GM18861 (cell line): Measurements from ENCODE around the gene ZNF474.

Experiments used
- ATAC-seq: cut with Tn5 transposase; IDR thresholded peaks from one replicate; pipeline ENCODE4 v1.9.1; 2021; ENCODE audit not compliant: unreplicated experiment

The ZNF474 gene

DNA sequence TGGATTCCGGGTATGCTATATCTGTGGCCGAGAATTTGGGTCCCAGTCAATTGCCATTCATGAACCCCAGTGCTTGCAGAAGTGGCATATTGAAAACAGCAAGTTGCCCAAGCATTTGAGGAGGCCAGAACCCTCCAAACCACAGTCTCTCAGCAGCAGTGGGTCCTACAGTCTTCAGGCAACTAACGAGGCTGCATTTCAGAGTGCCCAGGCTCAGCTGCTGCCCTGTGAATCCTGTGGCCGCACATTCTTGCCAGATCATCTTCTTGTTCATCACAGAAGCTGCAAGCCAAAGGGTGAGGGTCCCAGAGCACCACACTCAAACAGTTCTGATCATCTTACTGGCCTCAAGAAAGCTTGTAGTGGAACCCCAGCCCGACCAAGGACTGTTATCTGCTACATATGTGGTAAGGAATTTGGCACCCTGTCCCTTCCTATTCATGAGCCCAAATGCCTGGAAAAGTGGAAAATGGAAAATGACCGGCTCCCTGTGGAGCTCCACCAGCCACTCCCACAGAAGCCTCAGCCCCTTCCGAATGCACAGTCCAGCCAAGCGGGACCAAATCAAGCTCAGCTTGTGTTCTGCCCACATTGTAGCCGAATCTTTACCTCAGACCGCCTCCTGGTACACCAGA is 23.0 kb downstream of the ZNF474 start:
- ATAC-seq: no peak

DNA sequence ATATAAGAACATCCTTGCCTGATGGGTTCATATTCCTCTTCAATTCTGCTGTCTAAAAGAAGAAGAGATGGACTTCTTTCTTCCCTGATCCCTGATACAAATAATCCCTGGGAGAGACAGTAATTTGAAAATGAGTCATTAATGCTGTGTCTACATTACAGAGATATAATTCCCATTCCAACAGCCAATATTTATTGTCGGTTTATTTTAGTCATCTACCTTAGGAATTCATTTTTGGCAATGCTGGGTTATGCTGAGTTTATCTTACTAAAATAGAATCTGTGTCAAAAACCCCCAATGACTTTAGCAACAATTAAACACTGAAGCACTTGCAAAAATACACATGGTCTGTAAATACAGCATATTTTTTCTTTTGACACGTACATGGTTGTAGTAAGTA is 23.9 kb downstream of the ZNF474 start:
- ATAC-seq: no peak

DNA sequence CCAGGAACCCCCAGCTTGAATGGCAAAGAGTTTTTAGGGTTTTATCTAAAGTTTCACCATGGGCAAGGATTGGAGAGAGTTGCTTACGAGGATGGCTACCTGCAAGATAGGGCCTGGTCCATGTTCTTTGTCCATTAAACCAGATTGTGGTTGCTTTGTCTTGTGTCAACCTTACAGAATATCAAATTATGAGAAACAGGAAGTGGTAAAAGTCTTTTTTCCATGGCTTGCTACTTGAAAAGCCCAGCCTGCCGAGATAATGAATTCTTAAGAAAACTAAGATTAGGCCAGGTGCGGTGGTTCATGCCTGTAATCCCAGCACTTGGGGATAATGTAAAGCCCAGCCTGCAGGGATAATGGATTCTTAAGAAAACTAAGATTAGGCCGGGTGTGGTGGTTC is 24.4 kb downstream of the ZNF474 start:
- no peak for ATAC-seq

DNA sequence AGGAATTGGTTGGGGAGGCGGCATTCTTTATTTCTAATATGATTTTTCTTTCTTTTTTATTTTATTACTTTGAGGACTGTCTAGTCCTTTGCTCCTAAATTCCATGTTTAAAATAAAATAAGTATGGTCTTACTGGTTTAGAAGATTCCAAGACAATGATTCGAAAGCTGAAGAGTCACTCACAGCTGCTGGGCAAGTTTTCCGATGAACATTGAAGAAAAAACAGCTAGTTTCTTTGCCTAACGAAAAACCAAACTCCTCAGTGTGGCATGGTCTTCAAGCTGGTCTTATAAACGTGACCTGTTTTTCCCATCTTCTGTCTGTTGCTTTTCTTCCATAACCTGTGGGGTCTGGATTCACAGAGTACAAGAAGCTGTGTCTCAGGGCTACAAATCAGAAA is 25.1 kb downstream of the ZNF474 start:
- no peak for ATAC-seq

DNA sequence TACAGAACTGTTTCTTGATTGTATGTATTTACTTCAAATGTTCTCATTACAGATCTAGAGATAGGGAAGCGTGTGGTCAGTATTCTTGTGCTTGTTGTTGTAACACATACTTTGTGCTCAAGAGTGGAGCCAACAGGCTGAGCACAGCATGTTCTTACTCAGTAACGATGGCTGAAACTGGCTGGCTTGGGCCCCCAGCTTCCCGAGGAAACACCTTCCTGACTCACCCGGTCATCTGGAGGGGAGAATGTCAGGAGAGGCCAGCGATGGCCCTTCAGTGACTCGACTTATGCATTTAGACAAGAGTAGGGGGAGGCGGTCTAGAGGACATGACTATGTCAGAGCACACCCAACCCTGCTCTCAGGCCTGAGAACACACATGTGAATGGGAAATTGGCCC is 25.6 kb downstream of the ZNF474 start:
- ATAC-seq: no peak

DNA sequence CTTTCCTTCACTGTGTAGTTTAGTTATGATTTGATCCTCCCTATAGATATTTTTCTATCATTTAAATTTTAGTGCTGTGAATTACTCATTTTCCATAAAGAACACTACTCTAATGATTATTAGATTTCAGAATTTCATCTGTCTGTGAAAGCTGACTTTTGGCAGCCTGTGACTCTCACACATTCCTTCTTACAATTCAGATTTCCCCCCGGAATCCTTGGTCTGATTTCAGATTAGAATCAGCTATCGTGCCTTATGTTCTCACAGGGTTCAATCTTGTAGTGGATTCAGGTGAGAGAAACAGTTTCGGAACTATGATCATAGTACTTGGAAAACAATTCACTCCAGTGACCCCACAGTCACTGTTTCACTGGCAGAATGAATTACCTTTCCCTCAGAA is 26.2 kb downstream of the ZNF474 start:
- ATAC-seq: no peak

DNA sequence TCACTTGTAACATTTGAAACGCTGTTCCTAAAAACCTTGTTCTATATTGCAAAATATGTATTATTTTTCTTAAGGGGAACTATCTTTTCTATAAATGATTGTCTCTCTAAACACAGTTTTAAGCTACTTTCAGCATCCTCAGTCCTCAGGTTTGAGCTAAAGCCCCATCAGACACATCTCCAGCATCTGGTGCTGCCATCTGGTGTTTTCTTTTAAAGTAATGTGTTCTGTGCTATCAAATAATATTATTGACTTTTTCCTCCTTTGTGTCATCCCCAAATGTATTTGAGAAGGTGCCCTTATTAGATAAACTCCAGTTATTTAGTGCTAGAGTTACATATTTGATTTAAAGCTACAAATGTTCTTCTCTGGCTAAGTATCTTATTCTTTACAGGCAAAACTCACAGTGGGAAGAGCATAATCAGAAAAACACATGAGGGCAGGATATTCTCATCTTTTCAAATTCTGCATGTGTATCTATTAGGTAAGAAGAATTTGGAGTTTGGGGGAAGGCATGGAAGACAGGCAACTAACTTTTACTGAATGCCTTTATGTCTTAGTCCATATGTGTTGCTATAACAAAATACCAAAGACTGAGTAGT is 27.5 kb downstream of the ZNF474 start:
- ATAC-seq: no peak

DNA sequence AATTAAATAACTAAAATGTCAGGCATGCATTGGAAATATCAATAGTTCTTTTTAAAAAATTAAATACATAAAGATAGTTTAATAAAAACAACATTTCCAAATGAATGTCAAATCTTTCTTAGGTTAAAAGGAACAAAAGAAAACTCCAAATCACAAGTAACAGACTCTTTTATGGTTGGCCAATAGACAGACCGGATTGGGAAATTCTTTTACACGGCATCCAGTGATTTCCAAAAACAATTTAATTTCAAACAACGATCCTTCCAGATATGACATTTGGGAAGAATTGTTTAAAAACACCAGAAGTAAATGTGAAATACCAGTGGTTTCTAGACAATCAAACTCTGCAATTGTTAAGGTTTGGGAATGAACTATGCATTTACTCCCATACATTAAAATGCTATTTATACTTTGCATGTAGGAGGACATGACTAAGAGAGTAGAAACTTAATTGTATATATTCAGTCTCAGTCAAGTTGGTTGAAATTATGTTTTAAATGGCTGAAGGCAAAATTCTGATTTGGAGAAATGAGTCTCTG is 32.8 kb downstream of the ZNF474 start:
- ATAC-seq: no peak

DNA sequence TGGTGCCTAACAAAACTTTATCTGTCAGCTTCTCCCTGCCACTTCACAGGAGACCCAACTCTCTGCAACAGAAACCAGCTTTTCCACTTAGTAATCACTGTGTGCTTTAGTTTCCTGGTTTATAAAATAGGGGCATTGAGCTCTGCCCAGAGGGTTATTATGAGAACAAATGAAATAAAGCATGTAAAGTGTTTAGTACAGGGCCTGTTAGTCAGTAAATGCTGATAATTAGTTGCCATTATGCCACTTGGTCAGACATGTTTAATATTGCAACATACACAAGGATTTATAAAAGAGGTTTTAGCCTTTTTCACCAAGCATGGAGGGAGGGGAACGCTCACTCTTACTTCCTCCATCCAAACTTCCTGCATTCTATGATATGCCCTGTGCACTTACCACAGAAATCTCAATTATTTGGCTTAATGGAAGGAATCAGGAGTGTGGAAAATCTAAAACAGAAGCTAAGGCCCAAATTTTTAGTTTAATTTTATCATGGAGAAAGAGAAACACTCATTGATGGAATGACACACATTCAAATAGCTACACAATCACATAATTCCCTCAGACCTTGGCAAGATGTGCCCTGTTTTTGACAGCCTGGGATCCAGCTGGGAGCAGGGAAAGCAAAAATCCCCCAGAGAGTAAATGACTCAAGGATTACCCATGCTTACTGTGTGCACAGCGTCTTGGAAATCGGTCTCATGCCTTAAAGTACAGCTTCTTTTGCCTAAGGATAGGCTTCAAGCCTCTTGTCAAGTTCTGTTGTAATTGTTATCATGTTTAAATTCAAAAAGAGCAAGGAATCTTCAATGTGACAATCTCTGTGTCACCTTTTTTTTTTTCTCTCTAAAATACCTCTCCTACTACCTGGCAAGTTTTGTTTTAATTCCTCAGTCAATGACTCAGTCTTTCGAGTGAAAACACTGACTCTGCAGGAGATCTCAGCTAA is 34.0 kb downstream of the ZNF474 start:
- ATAC-seq: no peak

DNA sequence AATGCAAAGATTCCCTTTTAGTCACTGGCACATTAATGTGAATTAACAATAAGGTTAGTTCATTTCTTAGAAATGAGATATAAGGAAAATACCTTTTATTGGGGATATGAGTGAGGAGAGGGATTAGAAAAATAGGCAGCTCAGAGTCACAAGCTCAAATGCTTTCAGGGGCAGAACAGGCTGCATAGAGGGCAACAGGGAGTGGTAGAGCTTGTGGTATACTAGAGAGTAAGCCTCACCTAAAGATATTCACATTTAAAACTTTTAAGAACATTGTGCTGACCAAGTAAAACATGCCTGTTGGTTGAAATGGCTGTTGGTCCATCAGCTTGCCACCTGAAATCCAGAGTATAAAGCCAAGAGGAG is 34.7 kb downstream of the ZNF474 start:
- ATAC-seq: no peak

DNA sequence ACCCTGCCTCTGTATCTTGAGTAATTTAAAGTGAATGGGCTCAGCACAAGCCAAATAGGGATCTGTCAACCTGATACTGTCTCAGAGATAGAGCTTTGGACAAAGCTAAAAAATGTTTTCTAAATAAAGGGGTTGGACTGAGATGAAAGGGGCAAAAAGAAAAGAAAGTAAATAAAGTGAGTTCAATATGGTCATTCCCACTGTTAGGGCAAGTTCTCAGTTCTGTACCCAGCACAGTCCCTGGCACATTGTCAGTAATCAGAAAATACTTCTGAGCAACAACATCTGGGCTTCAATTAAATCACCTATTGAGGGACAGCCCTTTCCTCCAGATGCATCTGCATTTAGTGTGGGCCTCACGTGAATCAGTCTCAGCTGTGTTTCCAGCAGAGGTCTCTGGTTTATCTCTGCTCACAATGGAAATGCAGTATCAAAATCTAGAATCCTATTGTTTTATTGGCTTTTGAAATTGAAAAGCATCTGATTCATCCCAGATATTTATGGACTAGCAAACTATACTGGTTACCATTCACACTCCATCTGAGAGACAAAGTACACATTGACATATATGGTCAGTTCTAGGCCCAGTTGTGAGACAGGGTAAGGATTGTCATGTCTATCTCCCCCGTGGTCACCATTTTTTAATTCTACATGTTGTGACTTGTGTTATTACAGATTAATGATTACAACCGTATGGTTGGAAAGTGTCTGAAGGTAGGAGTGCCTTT is 35.6 kb downstream of the ZNF474 start:
- ATAC-seq: no peak

DNA sequence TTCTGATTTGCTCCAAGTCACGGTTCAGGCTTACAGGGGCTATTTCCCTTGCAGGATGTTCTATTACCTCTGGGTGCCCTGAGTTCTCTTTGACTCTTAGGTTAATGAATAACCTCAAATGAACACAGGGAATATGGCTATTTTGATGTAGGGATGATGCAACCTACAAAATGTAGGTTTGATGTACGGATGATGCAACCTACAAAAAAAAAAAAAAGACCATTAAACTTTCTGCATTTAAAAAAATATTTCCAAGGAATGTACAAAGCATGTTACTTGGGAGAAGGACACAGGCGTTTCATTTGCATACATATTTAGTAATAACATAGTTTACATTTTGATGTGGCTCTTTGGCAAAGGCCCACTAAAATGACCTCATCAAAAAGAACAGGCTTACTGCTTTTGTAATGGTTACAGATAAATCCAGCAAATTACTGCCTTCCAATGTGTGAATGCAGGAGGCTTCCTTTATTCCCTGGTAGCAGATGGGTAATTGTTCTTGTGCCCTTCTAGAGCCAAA is 36.3 kb downstream of the ZNF474 start:
- no peak for ATAC-seq

DNA sequence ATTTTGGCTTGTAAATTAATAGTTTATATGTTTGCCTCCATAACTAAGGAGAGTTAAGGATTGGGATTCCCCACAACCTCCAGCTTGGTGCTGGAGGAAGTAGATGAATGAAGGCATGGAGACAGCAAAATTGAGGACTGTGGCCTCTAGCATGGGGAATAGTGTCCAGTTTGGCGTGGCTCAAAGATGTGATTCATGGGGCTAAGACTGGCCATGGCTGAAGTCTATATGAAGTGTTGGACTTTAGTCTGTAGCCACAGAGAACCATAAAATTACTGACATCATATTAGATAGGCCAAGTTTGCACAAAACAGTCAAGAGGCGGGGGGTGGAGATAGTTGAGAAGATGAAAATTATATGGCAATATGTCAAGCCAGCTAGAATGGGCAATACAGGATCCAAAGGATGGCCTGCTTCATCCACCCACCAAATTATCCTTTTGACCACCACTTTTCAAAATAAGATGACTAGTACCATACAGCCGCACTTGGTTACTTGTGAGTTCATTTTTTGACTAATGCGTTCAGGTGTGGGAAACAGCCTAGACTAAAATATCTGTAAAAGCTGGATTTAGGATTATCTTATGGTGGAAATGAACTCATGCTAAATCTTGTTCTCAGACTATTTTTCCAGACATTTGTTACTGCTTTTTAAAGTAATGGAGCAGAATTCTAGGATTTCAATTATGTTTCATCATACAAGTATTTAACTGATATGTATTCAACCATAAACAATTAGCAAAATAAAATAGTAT is 40.2 kb downstream of the ZNF474 start:
- no peak for ATAC-seq

DNA sequence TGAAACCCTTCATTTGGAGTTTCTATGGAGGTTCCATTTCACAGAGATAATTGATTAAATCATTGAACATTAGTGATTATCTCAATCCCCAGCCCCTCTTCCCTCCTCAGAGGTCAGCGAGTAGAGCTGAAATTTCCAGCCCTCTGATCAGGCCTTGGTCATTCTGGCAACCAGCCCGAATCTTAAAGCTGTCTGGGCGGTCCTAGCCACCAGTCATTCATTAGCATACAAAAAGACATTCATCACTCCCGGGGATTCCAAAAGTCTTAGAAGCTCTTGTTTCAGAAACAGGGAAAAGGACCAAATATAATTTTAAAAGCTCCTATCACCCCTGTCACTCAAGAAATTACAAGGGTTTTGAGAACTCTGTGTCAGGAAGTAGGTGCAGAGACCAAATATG is 41.3 kb downstream of the ZNF474 start:
- ATAC-seq: no peak

DNA sequence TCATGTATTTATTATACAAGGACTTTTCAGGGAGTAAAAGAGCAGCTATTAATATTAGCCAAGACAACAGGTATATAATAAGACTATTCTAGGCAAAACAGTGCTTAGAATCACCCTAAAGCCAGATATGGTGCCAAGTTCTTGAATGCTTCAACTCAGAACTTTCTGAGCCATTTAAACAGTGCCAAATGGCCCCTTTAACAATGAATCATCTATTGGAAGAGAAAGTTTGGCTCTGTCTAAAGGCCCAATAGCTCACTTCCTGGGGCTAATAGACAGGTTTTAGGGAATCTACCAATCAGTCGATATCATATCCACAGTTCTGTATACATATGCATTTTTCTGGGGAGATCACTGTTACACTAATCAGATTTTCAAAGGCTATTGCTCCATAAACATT is 42.9 kb downstream of the ZNF474 start:
- no peak for ATAC-seq

DNA sequence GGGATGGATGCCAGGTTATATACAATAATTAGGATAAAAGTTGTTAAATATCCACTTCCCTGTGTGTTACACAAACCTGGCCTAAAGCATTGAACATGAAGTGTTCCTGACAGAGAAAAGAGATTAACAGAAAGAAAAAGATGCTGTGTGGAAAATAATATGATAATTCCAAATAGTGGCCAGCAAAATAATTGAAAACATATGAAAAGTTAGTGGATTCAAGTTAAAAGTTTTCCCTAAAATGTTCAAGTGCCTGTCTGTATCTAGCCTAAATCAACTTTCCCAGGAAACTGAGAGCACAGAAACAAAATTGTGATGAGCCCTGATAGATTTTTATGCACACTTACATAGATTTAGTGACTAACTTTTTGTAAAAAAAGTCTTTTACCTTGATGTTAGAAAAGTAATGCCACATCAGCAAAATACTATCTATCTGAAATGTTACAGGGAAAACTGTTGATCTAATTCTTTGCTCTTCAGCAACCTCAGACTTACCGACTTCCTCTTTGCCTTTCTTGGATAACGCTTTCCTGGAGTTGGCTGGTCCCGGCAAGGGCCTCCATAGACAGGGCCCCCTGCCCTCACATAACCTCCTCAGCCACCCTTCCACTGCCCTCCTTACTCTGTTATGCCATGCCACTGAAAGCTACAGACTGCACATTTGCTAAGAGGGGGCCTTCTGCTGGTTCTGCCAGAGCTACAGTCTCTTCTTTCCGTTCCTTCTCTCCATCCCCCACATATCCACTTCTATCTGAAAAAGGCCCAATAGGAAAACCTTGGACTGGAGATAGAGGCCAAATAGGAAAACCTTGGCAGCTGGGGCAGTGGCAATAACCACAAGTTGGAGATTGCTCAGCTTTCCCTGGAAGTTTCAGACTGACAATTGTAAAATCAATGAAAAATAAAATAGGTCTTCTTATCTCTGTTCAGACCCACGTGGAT is 44.4 kb downstream of the ZNF474 start:
- no peak for ATAC-seq

DNA sequence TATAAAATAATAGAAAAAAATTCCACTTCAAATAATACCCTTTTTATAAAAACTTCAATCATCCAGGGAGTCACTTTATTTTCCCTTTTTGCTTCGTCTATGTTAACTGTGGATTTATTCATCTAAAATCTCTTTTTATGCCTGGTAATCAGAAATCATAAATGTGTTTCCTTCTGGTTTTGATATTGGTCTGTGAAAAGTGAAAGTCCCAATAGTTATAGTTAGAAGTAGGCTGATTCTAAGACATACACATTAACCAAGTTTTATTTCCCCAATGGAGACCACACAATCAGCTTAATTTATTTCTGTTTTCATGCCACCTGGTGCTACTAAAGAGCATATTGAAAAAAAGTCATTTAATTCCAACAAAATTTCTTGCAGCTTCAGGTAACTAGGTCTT is 45.7 kb downstream of the ZNF474 start:
- ATAC-seq: no peak

DNA sequence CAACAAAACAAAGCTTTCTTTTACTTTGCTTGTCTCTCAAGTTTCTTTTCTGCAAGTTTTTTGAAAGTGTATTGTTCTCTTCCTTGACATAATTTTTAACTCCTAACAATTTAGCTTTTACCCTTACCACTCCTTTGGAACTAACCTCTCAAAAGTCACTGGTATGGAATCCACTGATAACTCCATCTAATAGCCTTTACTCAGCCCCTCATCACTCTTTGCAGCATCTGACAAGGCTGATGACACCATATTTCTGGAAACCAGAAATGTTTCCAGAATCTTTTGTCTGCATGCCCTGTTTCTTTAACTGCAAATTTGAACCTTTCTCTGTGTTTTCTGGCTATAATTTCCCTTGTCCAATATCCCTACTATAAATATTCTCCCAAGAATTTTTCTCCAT is 46.5 kb downstream of the ZNF474 start:
- no peak for ATAC-seq

DNA sequence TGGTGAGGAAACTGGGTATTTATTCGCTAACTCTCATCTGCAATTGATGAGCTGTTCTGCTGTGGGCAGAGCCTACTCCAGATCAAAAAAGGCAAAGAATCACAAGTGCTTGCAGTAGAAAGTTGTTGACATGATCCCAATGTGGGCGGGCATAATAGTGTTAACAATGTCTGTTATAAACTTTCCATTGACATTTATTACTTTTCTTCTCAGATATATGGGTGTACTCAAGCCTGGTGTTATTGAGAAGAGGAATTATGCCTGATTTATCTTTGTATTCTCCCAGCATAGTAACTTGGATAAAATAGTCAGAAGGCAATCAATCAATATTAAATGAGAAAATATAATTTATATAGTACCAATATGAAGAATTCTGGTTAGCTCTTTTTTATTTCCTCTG is 47.8 kb downstream of the ZNF474 start:
- no peak for ATAC-seq
